Measurements from ENCODE around the gene APELA.

APELA gene

GRCh38 chr4:164937576-164938270 lies 60.7 kb downstream of the APELA start:
- Mint-ChIP-seq H3K36me3 (no peaks in the 10 kb centered on the region), H3K4me1 (ENCODE audit: low read depth) (no peaks in the 10 kb centered on the region), H3K27ac (no peak overlapping the region), H3K4me3 (no peak overlapping the region), H3K27me3 (peaks cover 11% of the 10 kb centered on the region), H3K9me3 (ENCODE audit: low read depth) (no peaks in the 10 kb centered on the region)

- H3K27ac Mint-ChIP-seq: no peak overlapping the region
- H3K36me3 Mint-ChIP-seq: no peaks in the 10 kb centered on the region
- no peaks in the 10 kb centered on the region for H3K9me3 Mint-ChIP-seq (ENCODE audit: low read depth)
- H3K27me3 Mint-ChIP-seq: peaks cover 20% of the 10 kb centered on the region
- no peaks in the 10 kb centered on the region for H3K4me1 Mint-ChIP-seq (ENCODE audit: low read depth)
- no peak overlapping the region for H3K4me3 Mint-ChIP-seq
Measured at GRCh38 chr4:164943192-164943591, 66.2 kb downstream of the APELA start.

GRCh38 chr4:164945146-164945545 lies 68.2 kb downstream of the APELA start:
- no peaks in the 10 kb centered on the region for H3K4me1 Mint-ChIP-seq (ENCODE audit: low read depth)
- no peaks in the 10 kb centered on the region for H3K9me3 Mint-ChIP-seq (ENCODE audit: low read depth)
- H3K27ac Mint-ChIP-seq: no peak overlapping the region
- H3K36me3 Mint-ChIP-seq: no peaks in the 10 kb centered on the region
- peaks cover 16% of the 10 kb centered on the region for H3K27me3 Mint-ChIP-seq
- no peak overlapping the region for H3K4me3 Mint-ChIP-seq

GRCh38 chr4:164946810-164947209 lies 69.8 kb downstream of the APELA start:
- H3K4me1 Mint-ChIP-seq (ENCODE audit: low read depth): no peaks in the 10 kb centered on the region
- H3K36me3 Mint-ChIP-seq: no peaks in the 10 kb centered on the region
- H3K4me3 Mint-ChIP-seq: no peak overlapping the region
- H3K27me3 Mint-ChIP-seq: peaks cover 17% of the 10 kb centered on the region
- H3K27ac Mint-ChIP-seq: no peak overlapping the region
- no peaks in the 10 kb centered on the region for H3K9me3 Mint-ChIP-seq (ENCODE audit: low read depth)

All from activated naive CD8-positive, alpha-beta T cell (primary cell).